ENCODE measurements around the gene ARID1B.

The ARID1B gene

GRCh38 chr6:157227202-157228166 is 450.3 kb downstream of the ARID1B start:
- no peak overlapping the region for H3K4me3 ChIP-seq (ENCODE audit: insufficient read depth, low read depth, low read length)
- no peaks in the 10 kb centered on the region for H3K36me3 ChIP-seq (ENCODE audit: control insufficient read depth, insufficient read depth, low read length)
- 92 to 93% methylated on average over 36 of the region's 36 CpGs for WGBS, 2 experiments
- no peaks in the 10 kb centered on the region for H3K9me3 ChIP-seq (ENCODE audit: control insufficient read depth, low read length)
- peaks cover 2% of the 10 kb centered on the region for H3K4me1 ChIP-seq (ENCODE audit: control insufficient read depth, insufficient read depth, low read length)
- H3K27me3 ChIP-seq (ENCODE audit: control insufficient read depth, insufficient read depth, low read length, poor library complexity, severe bottlenecking) = no peaks in the 10 kb centered on the region
- H3K27ac ChIP-seq (ENCODE audit: insufficient read depth, low read depth, low read length, poor library complexity, severe bottlenecking) = no peak overlapping the region

GRCh38 chr6:157228426-157229131 is 451.4 kb downstream of the ARID1B start:
- no peak overlapping the region for H3K4me3 ChIP-seq (ENCODE audit: insufficient read depth, low read depth, low read length)
- H3K4me1 ChIP-seq (ENCODE audit: control insufficient read depth, insufficient read depth, low read length) = peaks cover 2% of the 10 kb centered on the region
- no peaks in the 10 kb centered on the region for H3K9me3 ChIP-seq (ENCODE audit: control insufficient read depth, low read length)
- WGBS, 2 experiments = 84 to 86% methylated on average over 23 of the region's 23 CpGs
- H3K27me3 ChIP-seq (ENCODE audit: control insufficient read depth, insufficient read depth, low read length, poor library complexity, severe bottlenecking) = peaks cover 5% of the 10 kb centered on the region
- no peak overlapping the region for H3K27ac ChIP-seq (ENCODE audit: insufficient read depth, low read depth, low read length, poor library complexity, severe bottlenecking)
- no peaks in the 10 kb centered on the region for H3K36me3 ChIP-seq (ENCODE audit: control insufficient read depth, insufficient read depth, low read length)

- no peaks in the 10 kb centered on the region for H3K36me3 ChIP-seq (ENCODE audit: control insufficient read depth, insufficient read depth, low read length)
These were observed 452.0 kb downstream of the ARID1B start for GRCh38 chr6:157229132-157229618.

GRCh38 chr6:157229713-157230112 is 452.5 kb downstream of the ARID1B start:
- peaks cover 2% of the 10 kb centered on the region for H3K4me1 ChIP-seq (ENCODE audit: control insufficient read depth, insufficient read depth, low read length)
- H3K27ac ChIP-seq (ENCODE audit: insufficient read depth, low read depth, low read length, poor library complexity, severe bottlenecking) = no peak overlapping the region
- H3K27me3 ChIP-seq (ENCODE audit: control insufficient read depth, insufficient read depth, low read length, poor library complexity, severe bottlenecking) = peaks cover 16% of the 10 kb centered on the region
- H3K4me3 ChIP-seq (ENCODE audit: insufficient read depth, low read depth, low read length) = no peak overlapping the region
- H3K36me3 ChIP-seq (ENCODE audit: control insufficient read depth, insufficient read depth, low read length) = no peaks in the 10 kb centered on the region
- H3K9me3 ChIP-seq (ENCODE audit: control insufficient read depth, low read length) = no peaks in the 10 kb centered on the region
- WGBS, 2 experiments = 64% methylated on average over 8 of the region's 8 CpGs

More at GRCh38 chr6:157229132-157229618, 452.0 kb downstream of the ARID1B start:
- no peak overlapping the region for H3K27ac ChIP-seq (ENCODE audit: insufficient read depth, low read depth, low read length, poor library complexity, severe bottlenecking)
- H3K4me3 ChIP-seq (ENCODE audit: insufficient read depth, low read depth, low read length) = no peak overlapping the region
- peaks cover 11% of the 10 kb centered on the region for H3K27me3 ChIP-seq (ENCODE audit: control insufficient read depth, insufficient read depth, low read length, poor library complexity, severe bottlenecking)
- WGBS, 2 experiments = 57 to 60% methylated on average over 8 of the region's 8 CpGs
- peaks cover 2% of the 10 kb centered on the region for H3K4me1 ChIP-seq (ENCODE audit: control insufficient read depth, insufficient read depth, low read length)
- no peaks in the 10 kb centered on the region for H3K9me3 ChIP-seq (ENCODE audit: control insufficient read depth, low read length)

- no peak overlapping the region for H3K27ac ChIP-seq (ENCODE audit: insufficient read depth, low read depth, low read length, poor library complexity, severe bottlenecking)
- no peak overlapping the region for H3K4me3 ChIP-seq (ENCODE audit: insufficient read depth, low read depth, low read length)
- H3K9me3 ChIP-seq (ENCODE audit: control insufficient read depth, low read length) = no peaks in the 10 kb centered on the region
- H3K36me3 ChIP-seq (ENCODE audit: control insufficient read depth, insufficient read depth, low read length) = no peaks in the 10 kb centered on the region
- H3K4me1 ChIP-seq (ENCODE audit: control insufficient read depth, insufficient read depth, low read length) = peaks cover 2% of the 10 kb centered on the region
- peaks cover 28% of the 10 kb centered on the region for H3K27me3 ChIP-seq (ENCODE audit: control insufficient read depth, insufficient read depth, low read length, poor library complexity, severe bottlenecking)
- 96 to 97% methylated on average over 9 of the region's 9 CpGs for WGBS, 2 experiments
These were observed 453.7 kb downstream of the ARID1B start for GRCh38 chr6:157230910-157231309.

GRCh38 chr6:157232161-157232895 is 455.1 kb downstream of the ARID1B start:
- H3K27me3 ChIP-seq (ENCODE audit: control insufficient read depth, insufficient read depth, low read length, poor library complexity, severe bottlenecking) = peaks cover 42% of the 10 kb centered on the region
- 94 to 95% methylated on average over 17 of the region's 17 CpGs for WGBS, 2 experiments
- peaks cover 2% of the 10 kb centered on the region for H3K4me1 ChIP-seq (ENCODE audit: control insufficient read depth, insufficient read depth, low read length)
- no peaks in the 10 kb centered on the region for H3K36me3 ChIP-seq (ENCODE audit: control insufficient read depth, insufficient read depth, low read length)
- H3K4me3 ChIP-seq (ENCODE audit: insufficient read depth, low read depth, low read length) = no peak overlapping the region
- no peak overlapping the region for H3K27ac ChIP-seq (ENCODE audit: insufficient read depth, low read depth, low read length, poor library complexity, severe bottlenecking)
- H3K9me3 ChIP-seq (ENCODE audit: control insufficient read depth, low read length) = no peaks in the 10 kb centered on the region

- H3K36me3 ChIP-seq (ENCODE audit: control insufficient read depth, insufficient read depth, low read length) = no peaks in the 10 kb centered on the region
- 87 to 88% methylated on average over 2 of the region's 2 CpGs for WGBS, 2 experiments
- no peaks in the 10 kb centered on the region for H3K9me3 ChIP-seq (ENCODE audit: control insufficient read depth, low read length)
- peaks cover 51% of the 10 kb centered on the region for H3K27me3 ChIP-seq (ENCODE audit: control insufficient read depth, insufficient read depth, low read length, poor library complexity, severe bottlenecking)
- H3K4me1 ChIP-seq (ENCODE audit: control insufficient read depth, insufficient read depth, low read length) = peaks cover 2% of the 10 kb centered on the region
- H3K4me3 ChIP-seq (ENCODE audit: insufficient read depth, low read depth, low read length) = no peak overlapping the region
- no peak overlapping the region for H3K27ac ChIP-seq (ENCODE audit: insufficient read depth, low read depth, low read length, poor library complexity, severe bottlenecking)
These were observed 456.0 kb downstream of the ARID1B start for GRCh38 chr6:157233156-157233555.

GRCh38 chr6:157233686-157234085 is 456.5 kb downstream of the ARID1B start:
- H3K4me3 ChIP-seq (ENCODE audit: insufficient read depth, low read depth, low read length) = no peak overlapping the region
- peaks cover 52% of the 10 kb centered on the region for H3K27me3 ChIP-seq (ENCODE audit: control insufficient read depth, insufficient read depth, low read length, poor library complexity, severe bottlenecking)
- H3K36me3 ChIP-seq (ENCODE audit: control insufficient read depth, insufficient read depth, low read length) = no peaks in the 10 kb centered on the region
- peaks cover 2% of the 10 kb centered on the region for H3K4me1 ChIP-seq (ENCODE audit: control insufficient read depth, insufficient read depth, low read length)
- whole genome bisulfite sequencing, 2 experiments = 89 to 91% methylated on average over 3 of the region's 3 CpGs
- no peak overlapping the region for H3K27ac ChIP-seq (ENCODE audit: insufficient read depth, low read depth, low read length, poor library complexity, severe bottlenecking)
- no peaks in the 10 kb centered on the region for H3K9me3 ChIP-seq (ENCODE audit: control insufficient read depth, low read length)

GRCh38 chr6:157235600-157236039 is 458.4 kb downstream of the ARID1B start:
- Histone ChIP-seq H3K9me3 (ENCODE audit: control insufficient read depth, low read length) (no peaks in the 10 kb centered on the region), H3K27me3 (ENCODE audit: control insufficient read depth, insufficient read depth, low read length, poor library complexity, severe bottlenecking) (peaks cover 52% of the 10 kb centered on the region), H3K4me3 (ENCODE audit: insufficient read depth, low read depth, low read length) (peak overlapping the region; percentile 45), H3K4me1 (ENCODE audit: control insufficient read depth, insufficient read depth, low read length) (no peaks in the 10 kb centered on the region), H3K27ac (ENCODE audit: insufficient read depth, low read depth, low read length, poor library complexity, severe bottlenecking) (no peak overlapping the region), H3K36me3 (ENCODE audit: control insufficient read depth, insufficient read depth, low read length) (no peaks in the 10 kb centered on the region)
- WGBS, 2 experiments = 2% methylated on average over 28 of the region's 28 CpGs

All from ectodermal cell (in vitro differentiated cells).